A172 (cell line): ENCODE results near the gene ZBTB38. TPM values are rescaled to one million over a fixed set of nuclear protein-coding genes. Genes with fewer than 3 reads are reported as not detected.

Experiments
- DNase-seq: peaks from one replicate; pipeline ENCODE4 v3.0.0-alpha.2; 2015; ENCODE audit warnings: low spot score
- total RNA-seq: library from RNA; depleted of rRNA; stranded (reverse); fragments of >200 nt; shearing (Covaris generic); gene quantifications from 2 replicates; pipeline ENCODE4 v1.2.3, GENCODE V29; 2014; rRNA removed

ZBTB38 gene
- total RNA-seq, 1 experiment from 2014 or later = 81.2 TPM

- DNase-seq = no peak
Measured at GRCh38 chr3:141403576-141403975, 35.3 kb downstream of the ZBTB38 start.

- DNase-seq = no peak
Measured at GRCh38 chr3:141405025-141405424, 36.7 kb downstream of the ZBTB38 start.

GRCh38 chr3:141405591-141405990 is 37.3 kb downstream of the ZBTB38 start:
- DNase-seq = no peak

GRCh38 chr3:141406265-141406664 is 38.0 kb downstream of the ZBTB38 start:
- DNase-seq = no peak

GRCh38 chr3:141407047-141407446 is 38.7 kb downstream of the ZBTB38 start:
- DNase-seq = no peak

- DNase-seq = no peak
Measured at GRCh38 chr3:141407825-141408224, 39.5 kb downstream of the ZBTB38 start.

- no peak for DNase-seq
Measured at GRCh38 chr3:141408596-141408995, 40.3 kb downstream of the ZBTB38 start.

- no peak for DNase-seq
Measured at GRCh38 chr3:141409940-141410241, 41.6 kb downstream of the ZBTB38 start.

- peak; percentile 62 for DNase-seq
Measured at GRCh38 chr3:141410408-141410807, 42.1 kb downstream of the ZBTB38 start.

GRCh38 chr3:141410846-141411245 is 42.5 kb downstream of the ZBTB38 start:
- peak; percentile 52 for DNase-seq

- no peak for DNase-seq
Measured at GRCh38 chr3:141411251-141411771, 43.0 kb downstream of the ZBTB38 start.

GRCh38 chr3:141412087-141412935 is 44.0 kb downstream of the ZBTB38 start:
- peak; percentile 62 for DNase-seq

GRCh38 chr3:141412936-141413354 is 44.6 kb downstream of the ZBTB38 start:
- no peak for DNase-seq

- no peak for DNase-seq
Measured at GRCh38 chr3:141413391-141413790, 45.1 kb downstream of the ZBTB38 start.

- no peak for DNase-seq
Measured at GRCh38 chr3:141413801-141414689, 45.7 kb downstream of the ZBTB38 start.

- no peak for DNase-seq
Measured at GRCh38 chr3:141414800-141415462, 46.6 kb downstream of the ZBTB38 start.

- no peak for DNase-seq
Measured at GRCh38 chr3:141415953-141416352, 47.6 kb downstream of the ZBTB38 start.

Other genes starting within 250 kb of the ZBTB38 start
- 5.6 TPM in 2 replicates for gene PXYLP1, start 136.7 kb upstream of the ZBTB38 start, total RNA-seq
- gene RASA2, start 118.5 kb downstream of the ZBTB38 start, total RNA-seq = 16.0 and 16.4 TPM in 2 replicates